ENCODE data around the gene CELSR1.

GRCh38 chr22:46449116-46449691 lies 88.2 kb downstream of the CELSR1 start:
- TF ChIP-seq CTCF (conservative IDR thresholded peaks at IDR 0.05) = no peak
- TF ChIP-seq EZH2 (IDR thresholded peaks at IDR 0.05; ENCODE audit: low read depth) = no peak
